Esophagus squamous epithelium (tissue), 5 donors: ENCODE data around the gene CTDSPL. TPM values are rescaled to one million over a fixed set of nuclear protein-coding genes. Genes with fewer than 3 reads are reported as not detected.

Source experiments
- DNase-seq: peaks from one replicate; lab custom pipeline; 2025; lab: John Stamatoyannopoulos, UW
- H3K27ac ChIP-seq, 4 donors: fragments of 200-600 bp; sonication (generic); one replicate each; pipeline ENCODE4 v1.5.1; 2016 to 2019; ENCODE audit warnings: mild to moderate bottlenecking in 1 of 4
- H3K27me3 ChIP-seq, 4 donors: fragments of 200-600 bp; sonication (generic); 1 replicate in 3 of 4; 2 replicates in 1 of 4; pipeline versions ENCODE4 v1.5.1 to v1.6.0; 2017 to 2021; ENCODE audit warnings: antibody characterized with exemption in 1 of 4
- H3K36me3 ChIP-seq, 3 donors: fragments of 200-600 bp; sonication (generic); one replicate each; pipeline ENCODE4 v1.5.1; 2016 to 2019
- H3K4me1 ChIP-seq, 3 donors: fragments of 200-600 bp; sonication (generic); one replicate each; pipeline ENCODE4 v1.5.1; 2017 to 2019
- H3K4me3 ChIP-seq, 4 donors: fragments of 200-600 bp; sonication (generic); 1 replicate in 3 of 4; 2 replicates in 1 of 4; pipeline ENCODE4 v1.5.1; 2016 to 2019; ENCODE audit warnings: mild to moderate bottlenecking in 2 of 4, moderate library complexity in 1 of 4
- H3K9me3 ChIP-seq, 3 donors: fragments of 200-600 bp; sonication (generic); one replicate each; pipeline ENCODE4 v1.5.1; 2016 to 2019
- POLR2A ChIP-seq, 4 donors: fragments of 450-650 bp; IDR thresholded peaks; one replicate each; pipeline ENCODE4 v1.6.1; 2017; ENCODE audit warnings: antibody characterized with exemption in 4 of 4, mild to moderate bottlenecking in 4 of 4, moderate library complexity in 3 of 4
- WGBS, 2 donors: methylation state at CpG; one replicate each; pipeline ENCODE4 v1.1.5; 2018; 5-methylcytosine and 5-hydroxymethylcytosine counted together
- intact Hi-C: fragments of 100-400 bp; cut with DNase I; formaldehyde crosslinking; loops from one replicate; pipeline ENCODE4 v1.15.0; 2022
- total RNA-seq, 4 donors: library from RNA; depleted of rRNA; stranded (reverse); fragments of >200 nt; gene quantifications; one replicate each; pipeline ENCODE4 v1.1.0, GENCODE V29; 2016
- TF ChIP-seq, protein P1 (sequence below), 6 experiments: fragments of 450-650 bp in 4 of 6; fragments of 200-600 bp in 2 of 6; sonication (generic) in 2 of 6; IDR thresholded peaks; one replicate each; pipeline ENCODE4 v1.5.1; 2016 to 2019; ENCODE audit warnings: antibody characterized with exemption in 6 of 6, mild to moderate bottlenecking in 4 of 6, moderate library complexity in 4 of 6
- donor health status: DM: yes; HTN: yes; CAD: no.

CTDSPL gene
- total RNA-seq, 4 donors from 2014 or later, result 20.7 to 55.1 (median 30.8) TPM

DNA sequence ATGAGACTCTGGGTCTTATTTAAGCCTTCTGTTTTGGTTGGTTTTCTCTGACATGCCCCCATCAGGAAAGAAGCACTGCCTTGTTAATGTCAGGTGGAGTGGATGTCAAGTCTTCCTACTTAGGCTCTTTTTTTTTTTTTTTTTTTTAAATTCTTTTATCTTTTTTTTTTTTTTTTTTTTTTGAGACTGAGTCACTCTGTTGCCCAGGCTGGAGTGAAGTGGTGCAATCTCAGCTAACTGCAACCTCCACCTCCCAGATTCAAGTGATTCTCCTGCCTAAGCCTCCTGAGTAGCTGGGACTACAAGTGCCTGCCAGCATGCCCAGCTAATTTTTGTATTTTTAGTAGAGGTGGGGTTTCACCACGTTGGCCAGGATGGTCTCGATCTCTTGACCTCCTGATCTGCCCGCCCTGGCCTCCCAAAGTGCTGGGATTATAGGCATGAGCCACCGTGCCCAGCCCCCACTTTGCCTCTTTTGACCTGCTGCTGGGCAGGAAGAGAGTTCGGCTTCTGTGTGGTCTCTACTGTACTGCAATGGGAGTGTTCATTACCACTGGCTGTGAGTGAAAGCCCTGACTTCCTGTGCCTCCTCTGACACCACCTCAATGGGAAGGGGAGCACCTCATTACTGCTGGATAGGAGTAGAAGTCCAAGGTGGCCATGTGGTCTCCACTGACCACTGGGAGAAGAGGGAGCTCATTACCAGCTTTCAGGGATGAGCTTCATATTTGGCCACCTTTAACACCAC is 10.9 kb downstream of the CTDSPL start:
- Histone ChIP-seq H3K4me1 (no peaks in the 10 kb centered on the region), H3K27me3 (no peaks in the 10 kb centered on the region), H3K4me3 (no peak overlapping the region), H3K36me3 (no peaks in the 10 kb centered on the region), H3K27ac (no peak overlapping the region), H3K9me3 (peaks cover 0 to 8% (median 0%) of the 10 kb centered on the region in 3 donors)
- intact Hi-C loops, result no loop called here
- no peak for TF ChIP-seq POLR2A (IDR thresholded peaks at IDR 0.05)
- TF ChIP-seq, protein P1, sequence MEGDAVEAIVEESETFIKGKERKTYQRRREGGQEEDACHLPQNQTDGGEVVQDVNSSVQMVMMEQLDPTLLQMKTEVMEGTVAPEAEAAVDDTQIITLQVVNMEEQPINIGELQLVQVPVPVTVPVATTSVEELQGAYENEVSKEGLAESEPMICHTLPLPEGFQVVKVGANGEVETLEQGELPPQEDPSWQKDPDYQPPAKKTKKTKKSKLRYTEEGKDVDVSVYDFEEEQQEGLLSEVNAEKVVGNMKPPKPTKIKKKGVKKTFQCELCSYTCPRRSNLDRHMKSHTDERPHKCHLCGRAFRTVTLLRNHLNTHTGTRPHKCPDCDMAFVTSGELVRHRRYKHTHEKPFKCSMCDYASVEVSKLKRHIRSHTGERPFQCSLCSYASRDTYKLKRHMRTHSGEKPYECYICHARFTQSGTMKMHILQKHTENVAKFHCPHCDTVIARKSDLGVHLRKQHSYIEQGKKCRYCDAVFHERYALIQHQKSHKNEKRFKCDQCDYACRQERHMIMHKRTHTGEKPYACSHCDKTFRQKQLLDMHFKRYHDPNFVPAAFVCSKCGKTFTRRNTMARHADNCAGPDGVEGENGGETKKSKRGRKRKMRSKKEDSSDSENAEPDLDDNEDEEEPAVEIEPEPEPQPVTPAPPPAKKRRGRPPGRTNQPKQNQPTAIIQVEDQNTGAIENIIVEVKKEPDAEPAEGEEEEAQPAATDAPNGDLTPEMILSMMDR (IDR thresholded peaks at IDR 0.05), result no peak
- no peak for DNase-seq
- 91% methylated on average over 4 of the region's 5 CpGs; no CpG with 5 or more reads in 1 of the 2 donors for WGBS, 2 donors

DNA sequence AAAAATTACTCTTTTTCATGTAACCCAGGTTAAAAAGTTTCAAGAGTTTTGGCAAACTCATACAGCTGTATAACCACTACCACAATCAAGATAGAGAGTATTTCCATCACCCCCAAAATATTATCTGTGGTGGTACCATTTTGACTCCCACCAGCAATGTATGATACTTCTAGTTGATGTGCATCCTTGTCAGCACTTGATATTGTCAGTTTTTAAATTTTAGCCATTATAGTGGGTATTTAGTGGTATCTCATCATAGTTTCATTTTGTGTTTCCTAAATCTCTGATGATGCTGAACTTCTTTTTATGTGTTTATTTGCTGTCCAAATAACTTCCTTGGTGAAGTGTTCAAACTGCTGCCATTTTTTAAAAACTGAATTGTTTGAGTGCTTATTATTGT is 14.6 kb downstream of the CTDSPL start:
- no peak overlapping the region for H3K4me3 ChIP-seq
- H3K27ac ChIP-seq, result no peak overlapping the region
- intact Hi-C loops, result no loop called here
- peaks cover 0 to 8% (median 0%) of the 10 kb centered on the region in 3 donors for H3K9me3 ChIP-seq
- H3K36me3 ChIP-seq, result no peaks in the 10 kb centered on the region
- TF ChIP-seq, protein P1 (IDR thresholded peaks at IDR 0.05), result no peak
- TF ChIP-seq POLR2A (IDR thresholded peaks at IDR 0.05), result no peak
- H3K27me3 ChIP-seq, result no peaks in the 10 kb centered on the region
- DNase-seq, result no peak
- H3K4me1 ChIP-seq, result no peaks in the 10 kb centered on the region

DNA sequence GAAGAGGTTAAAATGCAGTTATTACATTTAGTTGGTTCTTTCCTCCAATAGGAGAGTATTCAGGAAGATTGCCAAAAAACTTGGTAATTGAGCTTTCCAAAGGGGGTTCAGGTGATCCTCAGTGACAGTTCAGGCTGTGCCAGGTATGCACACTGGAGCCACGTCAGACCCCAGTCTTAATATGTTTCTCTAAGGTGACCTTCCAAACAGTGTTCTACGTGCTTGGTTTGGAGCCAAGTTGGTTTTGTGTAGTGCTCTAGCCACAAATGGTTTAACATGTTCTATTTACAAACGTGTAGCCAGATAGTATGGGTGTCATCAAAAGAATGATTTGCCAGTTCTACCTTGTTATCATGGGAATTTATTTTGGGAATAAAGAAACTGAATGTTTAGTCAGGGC is 21.0 kb downstream of the CTDSPL start:
- no peak overlapping the region for H3K27ac ChIP-seq
- no peaks in the 10 kb centered on the region for H3K9me3 ChIP-seq
- no peak for TF ChIP-seq POLR2A (IDR thresholded peaks at IDR 0.05)
- TF ChIP-seq, protein P1 (IDR thresholded peaks at IDR 0.05), result no peak
- H3K4me1 ChIP-seq, result peaks cover 0 to 40% (median 0%) of the 10 kb centered on the region in 3 donors
- H3K27me3 ChIP-seq, result no peaks in the 10 kb centered on the region
- H3K36me3 ChIP-seq, result no peaks in the 10 kb centered on the region
- 62 to 66% methylated on average over 3 of the region's 3 CpGs for WGBS, 2 donors
- DNase-seq, result no peak
- no peak overlapping the region for H3K4me3 ChIP-seq
- intact Hi-C loops, result no loop called here

DNA sequence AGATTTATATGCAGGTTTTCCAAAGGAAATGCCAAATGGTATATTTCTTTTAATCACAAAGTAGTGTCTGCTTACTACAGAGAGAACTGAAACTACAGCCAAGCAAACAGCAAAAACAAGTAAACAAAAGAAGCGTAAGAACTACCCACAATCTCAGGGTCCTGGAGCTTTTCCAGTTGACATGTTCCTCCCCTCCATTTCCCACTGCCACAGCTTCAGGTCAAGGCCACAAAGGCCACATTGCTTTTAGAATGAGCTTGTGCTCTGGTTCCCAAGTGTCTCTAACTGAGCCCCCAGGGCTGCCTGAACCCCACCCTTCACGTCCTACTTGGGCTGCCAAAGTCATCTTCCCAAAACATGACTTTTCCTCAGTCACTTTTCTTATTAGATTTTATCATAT is 24.1 kb downstream of the CTDSPL start:
- H3K36me3 ChIP-seq, result no peaks in the 10 kb centered on the region
- H3K27ac ChIP-seq, result no peak overlapping the region
- WGBS, 2 donors, result 56 to 64% methylated on average over 2 of the region's 2 CpGs
- H3K4me3 ChIP-seq, result no peak overlapping the region
- H3K4me1 ChIP-seq, result peaks cover 0 to 54% (median 0%) of the 10 kb centered on the region in 3 donors
- no peak for DNase-seq
- no peaks in the 10 kb centered on the region for H3K27me3 ChIP-seq
- no peak for TF ChIP-seq POLR2A (IDR thresholded peaks at IDR 0.05)
- TF ChIP-seq, protein P1 (IDR thresholded peaks at IDR 0.05), result no peak
- H3K9me3 ChIP-seq, result no peaks in the 10 kb centered on the region
- intact Hi-C loops, result no loop called here

DNA sequence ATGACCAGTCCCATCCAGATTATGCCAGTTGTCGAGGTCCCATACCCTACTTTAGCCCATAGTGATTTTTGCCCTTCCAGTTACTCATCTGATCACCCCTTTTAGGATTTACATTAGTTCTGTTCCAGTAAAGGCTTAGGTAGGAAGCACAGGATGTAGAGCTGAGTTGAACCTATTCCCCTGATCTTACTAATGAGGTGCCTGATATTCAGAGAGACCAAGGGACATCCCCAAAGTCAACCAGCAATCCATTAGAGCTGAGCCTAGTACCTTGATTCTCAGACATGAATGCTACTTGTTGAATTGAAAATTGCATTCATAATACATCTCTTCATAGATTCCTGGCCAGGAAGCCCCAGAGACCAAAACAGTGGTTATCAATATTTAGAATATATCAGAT is 24.7 kb downstream of the CTDSPL start:
- Histone ChIP-seq H3K9me3 (no peaks in the 10 kb centered on the region), H3K27me3 (no peaks in the 10 kb centered on the region), H3K4me1 (peaks cover 0 to 60% (median 0%) of the 10 kb centered on the region in 3 donors), H3K4me3 (no peak overlapping the region), H3K27ac (no peak overlapping the region), H3K36me3 (no peaks in the 10 kb centered on the region)
- intact Hi-C loops, result no loop called here
- 69 to 81% methylated on average over 1 of the region's 1 CpG for WGBS, 2 donors
- DNase-seq, result no peak
- no peak for TF ChIP-seq POLR2A (IDR thresholded peaks at IDR 0.05)
- TF ChIP-seq, protein P1 (IDR thresholded peaks at IDR 0.05), result no peak
